H1 (cell line): ENCODE results near the gene LRRIQ4. TPM values are rescaled to one million over a fixed set of nuclear protein-coding genes. Genes with fewer than 3 reads are reported as not detected.

Experiments
- CTCF ChIA-PET: fragments of 300-600 bp; sonication (Branson Sonifier 250); formaldehyde crosslinking; loops from one replicate; lab custom pipeline; 2021; ENCODE audit not compliant: partially characterized antibody; lab: Charles Lee
- POLR2A ChIA-PET: fragments of 300-600 bp; sonication (Branson Sonifier 250); formaldehyde crosslinking; loops from one replicate; lab custom pipeline; 2021; ENCODE audit warnings: inconsistent platforms; ENCODE audit not compliant: partially characterized antibody; lab: Charles Lee
- DNase-seq, 2 experiments: peaks; one replicate each; pipeline versions ENCODE4 v3.0.0 to v3.0.0-alpha.2; 2010 to 2022; ENCODE audit warnings: low spot score in 2 of 2, low read depth in 1 of 2, mixed read lengths in 1 of 2
- FAIRE-seq: peaks from 2 replicates; lab custom pipeline; 2011; peaks lifted over from hg19 to GRCh38; lab: Jason Lieb, UNC
- H2AFZ ChIP-seq: 2 replicates; pipeline ENCODE4 v1.8.1; 2012; ENCODE audit warnings: low read length, inconsistent platforms
- H2AK5ac ChIP-seq: 2 replicates; pipeline ENCODE4 v1.6.1; 2013; ENCODE audit warnings: low read depth, low read length
- H2BK120ac ChIP-seq: replicated peaks from 2 replicates; pipeline ENCODE3; 2013; ENCODE audit warnings: low read depth, low read length, inconsistent platforms
- H2BK12ac ChIP-seq: 2 replicates; pipeline ENCODE4 v1.6.1; 2013; ENCODE audit warnings: low read depth, low read length
- H2BK15ac ChIP-seq: 2 replicates; pipeline ENCODE4 v1.6.1; 2013; ENCODE audit warnings: low read length
- H2BK20ac ChIP-seq: 2 replicates; pipeline ENCODE4 v1.6.1; 2013; ENCODE audit warnings: low read length
- H2BK5ac ChIP-seq: 2 replicates; pipeline ENCODE4 v1.6.1; 2013; ENCODE audit warnings: low read depth, low read length
- H3K14ac ChIP-seq: 2 replicates; pipeline ENCODE4 v1.6.1; 2013; ENCODE audit warnings: inconsistent platforms; ENCODE audit not compliant: insufficient read length
- H3K18ac ChIP-seq: 2 replicates; pipeline ENCODE4 v1.6.1; 2013; ENCODE audit warnings: low read length; ENCODE audit errors: extremely low read depth
- H3K23ac ChIP-seq: 2 replicates; pipeline ENCODE4 v1.6.1; 2013; ENCODE audit warnings: inconsistent platforms; ENCODE audit not compliant: insufficient read length
- H3K23me2 ChIP-seq: 2 replicates; pipeline ENCODE4 v1.6.1; 2013; ENCODE audit warnings: low read depth, low read length
- H3K27ac ChIP-seq: 2 replicates; pipeline ENCODE4 v1.6.1; 2011; ENCODE audit warnings: low read depth, low read length, inconsistent platforms
- H3K27me3 ChIP-seq, 4 experiments: replicated peaks in 1 of 4; 1 replicate in 1 of 4; 2 replicates in 3 of 4; pipeline versions ENCODE4 v1.6.1 to v1.8.1; 2011 to 2013; ENCODE audit warnings: low read length in 3 of 4, mild to moderate bottlenecking in 3 of 4, inconsistent platforms in 2 of 4, mixed read lengths in 2 of 4, moderate library complexity in 1 of 4; ENCODE audit not compliant: control insufficient read depth in 3 of 4, insufficient read depth in 3 of 4; ENCODE audit errors: extremely low read depth in 1 of 4
- H3K36me3 ChIP-seq, 4 experiments: 2 replicates each; pipeline versions ENCODE4 v1.6.1 to v1.8.1; 2011 to 2013; ENCODE audit warnings: mild to moderate bottlenecking in 4 of 4, low read length in 3 of 4, moderate library complexity in 2 of 4, control low read depth in 1 of 4, inconsistent platforms in 1 of 4; ENCODE audit not compliant: insufficient read depth in 4 of 4, control insufficient read depth in 2 of 4
- H3K4ac ChIP-seq: replicated peaks from 2 replicates; pipeline ENCODE3; 2013; ENCODE audit warnings: low read length, low read depth, mixed read lengths, inconsistent platforms; ENCODE audit not compliant: insufficient read length
- H3K4me1 ChIP-seq, 4 experiments: replicated peaks in 1 of 4; 1 replicate in 1 of 4; 2 replicates in 3 of 4; pipeline versions ENCODE4 v1.6.1 to v1.8.1; 2011 to 2013; ENCODE audit warnings: low read length in 3 of 4, inconsistent platforms in 2 of 4, mixed read lengths in 1 of 4; ENCODE audit not compliant: insufficient read depth in 4 of 4, control insufficient read depth in 3 of 4
- H3K4me2 ChIP-seq, 2 experiments: 2 replicates each; pipeline versions ENCODE4 v1.6.1 to v1.8.1; 2011 to 2013; ENCODE audit warnings: low read depth in 2 of 2, low read length in 2 of 2, control low read depth in 1 of 2, inconsistent platforms in 1 of 2, mild to moderate bottlenecking in 1 of 2; ENCODE audit not compliant: insufficient read depth in 1 of 2
- H3K4me3 ChIP-seq, 4 experiments: fragments of 200-600, 300-600 bp in 1 of 4; sonication (generic), shearing (Covaris generic), sonication (Bioruptor Twin) in 1 of 4; 2 replicates each; pipeline versions ENCODE4 v1.5.1 to v1.8.1; 2011 to 2016; ENCODE audit warnings: low read length in 4 of 4, low read depth in 3 of 4, control low read depth in 2 of 4, inconsistent platforms in 2 of 4, mild to moderate bottlenecking in 2 of 4, mixed read lengths in 1 of 4, moderate library complexity in 1 of 4; ENCODE audit not compliant: insufficient read depth in 2 of 4; ENCODE audit errors: extremely low read depth in 1 of 4
- H3K56ac ChIP-seq: replicated peaks from 2 replicates; pipeline ENCODE3; 2013; ENCODE audit warnings: low read depth, mild to moderate bottlenecking, mixed read lengths, low read length, inconsistent platforms; ENCODE audit not compliant: insufficient read length
- H3K79me1 ChIP-seq: 2 replicates; pipeline ENCODE4 v1.6.1; 2013; ENCODE audit warnings: low read depth, low read length, control low read depth
- H3K79me2 ChIP-seq, 2 experiments: 2 replicates each; pipeline versions ENCODE4 v1.6.1 to v1.8.1; 2012 to 2013; ENCODE audit warnings: low read length in 2 of 2, mild to moderate bottlenecking in 2 of 2, inconsistent platforms in 1 of 2; ENCODE audit not compliant: insufficient read depth in 2 of 2, control insufficient read depth in 1 of 2
- H3K9ac ChIP-seq, 4 experiments: replicated peaks in 1 of 4; 1 replicate in 1 of 4; 2 replicates in 3 of 4; pipeline versions ENCODE4 v1.6.1 to v1.8.1; 2011 to 2013; ENCODE audit warnings: low read depth in 3 of 4, low read length in 3 of 4, control low read depth in 2 of 4, mild to moderate bottlenecking in 2 of 4, moderate library complexity in 2 of 4, inconsistent platforms in 1 of 4; ENCODE audit errors: extremely low read depth in 1 of 4
- H3K9me3 ChIP-seq, 2 experiments: 2 replicates each; pipeline versions ENCODE4 v1.6.1 to v1.8.1; 2012 to 2013; ENCODE audit warnings: mild to moderate bottlenecking in 2 of 2, moderate library complexity in 2 of 2, control low read depth in 1 of 2, inconsistent platforms in 1 of 2, low read depth in 1 of 2, low read length in 1 of 2, mixed read lengths in 1 of 2; ENCODE audit not compliant: insufficient read depth in 2 of 2
- H4K20me1 ChIP-seq, 2 experiments: replicated peaks in 1 of 2; 2 replicates each; pipeline versions ENCODE3 to v1.8.1; 2011 to 2013; ENCODE audit warnings: inconsistent platforms in 2 of 2, low read length in 2 of 2, mild to moderate bottlenecking in 1 of 2; ENCODE audit not compliant: insufficient read depth in 2 of 2, control insufficient read depth in 1 of 2
- H4K5ac ChIP-seq: 2 replicates; pipeline ENCODE4 v1.6.1; 2013; ENCODE audit warnings: low read length, low read depth, mixed read lengths, inconsistent platforms; ENCODE audit not compliant: insufficient read length
- H4K8ac ChIP-seq: 2 replicates; pipeline ENCODE4 v1.8.0; 2013; ENCODE audit warnings: mild to moderate bottlenecking, moderate library complexity, low read length, inconsistent platforms; ENCODE audit not compliant: insufficient read depth; ENCODE audit errors: extremely low read depth
- H4K91ac ChIP-seq: replicated peaks from 2 replicates; pipeline ENCODE3; 2013; ENCODE audit warnings: low read length, mixed read lengths, inconsistent platforms; ENCODE audit not compliant: insufficient read length
- ASH2L ChIP-seq: fragments of 200-600, 300-600 bp; sonication (generic); IDR thresholded peaks from one replicate; pipeline ENCODE4 v1.7.1; 2017; ENCODE audit warnings: low read length
- BACH1 ChIP-seq: IDR thresholded peaks from 2 replicates; pipeline ENCODE4 v1.6.1; 2012; ENCODE audit warnings: low read length, improper control_type of control experiment
- BRCA1 ChIP-seq: IDR thresholded peaks from 2 replicates; pipeline ENCODE4 v1.6.1; 2012; ENCODE audit warnings: low read depth, low read length, improper control_type of control experiment
- CEBPB ChIP-seq: IDR thresholded peaks from 2 replicates; pipeline ENCODE4 v1.6.1; 2012; ENCODE audit warnings: low read depth, low read length
- CTBP2 ChIP-seq: IDR thresholded peaks from 2 replicates; pipeline ENCODE4 v1.7.0; 2011; ENCODE audit warnings: borderline replicate concordance, mild to moderate bottlenecking, moderate library complexity, mixed read lengths, low read length; ENCODE audit not compliant: insufficient read depth, insufficient read length
- E2F6 ChIP-seq: IDR thresholded peaks from 2 replicates; pipeline ENCODE4 v1.6.1; 2012; ENCODE audit warnings: inconsistent platforms
- EZH2 ChIP-seq: fragments of 200-600 bp; sonication (generic); IDR thresholded peaks from 2 replicates; pipeline ENCODE4 v1.7.1; 2012; ENCODE audit warnings: low read depth, mild to moderate bottlenecking, moderate library complexity, low read length, inconsistent platforms; ENCODE audit not compliant: severe bottlenecking
- KDM4A ChIP-seq: IDR thresholded peaks from one replicate; pipeline ENCODE4 v1.7.1; 2012; ENCODE audit warnings: low read depth, mild to moderate bottlenecking, moderate library complexity, low read length, inconsistent platforms; ENCODE audit not compliant: severe bottlenecking
- POLR2A ChIP-seq, 2 experiments: IDR thresholded peaks; 1 replicate in 1 of 2; 2 replicates in 1 of 2; pipeline ENCODE4 v1.6.1; 2011; ENCODE audit warnings: low read depth in 2 of 2, low read length in 2 of 2, mild to moderate bottlenecking in 2 of 2; ENCODE audit errors: control extremely low read depth in 1 of 2
- POLR2AphosphoS5 ChIP-seq: IDR thresholded peaks from 2 replicates; pipeline ENCODE4 v1.6.1; 2011; ENCODE audit warnings: low read depth, low read length
- RNF2 ChIP-seq: fragments of 200-900, 300-1000 bp; sonication (generic); IDR thresholded peaks from 2 replicates; pipeline ENCODE4 v1.7.1; 2016; ENCODE audit warnings: borderline replicate concordance, low read depth, mild to moderate bottlenecking, antibody characterized with exemption, low read length; ENCODE audit not compliant: poor library complexity, severe bottlenecking; ENCODE audit errors: missing control alignments
- SP1 ChIP-seq: IDR thresholded peaks from 2 replicates; pipeline ENCODE4 v1.6.1; 2011; ENCODE audit warnings: low read depth, low read length
- SP4 ChIP-seq: IDR thresholded peaks from 2 replicates; pipeline ENCODE4 v1.6.1; 2012; ENCODE audit warnings: low read length, inconsistent platforms
- TBP ChIP-seq: IDR thresholded peaks from 2 replicates; pipeline ENCODE4 v1.6.1; 2011; ENCODE audit warnings: low read depth, low read length, improper control_type of control experiment
- polyA plus RNA-seq, 7 experiments: library from polyadenylated mRNA; depleted of rRNA in 3 of 7; stranded (reverse) in 5 of 7; unstranded in 2 of 7; fragments of >200 nt in 5 of 7; fragments of 200-250 nt in 2 of 7; gene quantifications; 1 replicate in 5 of 7; 2 replicates in 1 of 7; 4 replicates in 1 of 7; pipeline versions ENCODE4 v1.2.1 to v1.2.3, GENCODE V29; 2011 to 2013; ENCODE audit warnings: missing spikeins in 2 of 7, mixed read lengths in 2 of 7
- total RNA-seq: library from RNA; stranded (reverse); fragmentation: NEBNext Ultra II Directional; extraction: Animal tissue kit (Norgen Biotek cat#: 25700); gene quantifications from 2 replicates; pipeline ENCODE4 v1.2.1, GENCODE V29; 2021

The LRRIQ4 gene
- total and polyA plus RNA-seq, 2 of the 8 experiments (the other 6 are each of a cell fraction or from before 2014, with no cell fraction given): 0.08 TPM; not detected in 1

- H3K9me3 ChIP-seq: no peaks in the 10 kb centered on the region
- no peak overlapping the region for H4K91ac ChIP-seq
- H3K9ac ChIP-seq: no peak overlapping the region
- CTCF ChIA-PET: interaction anchor here (1.0 kb wide), 1 partner anchor 11 kb away, joined by 3 read pairs; no protein-coding TSS in a partner anchor
- no peak overlapping the region for H3K18ac ChIP-seq
- no peak overlapping the region for H2BK12ac ChIP-seq
- H4K20me1 ChIP-seq: no peaks in the 10 kb centered on the region
- H3K4me2 ChIP-seq: no peak overlapping the region
- H2BK20ac ChIP-seq: no peak overlapping the region
- POLR2A ChIA-PET: interaction anchor here (1.1 to 1.6 kb wide), 6 partner anchors 11 to 177 kb away, joined by 3 to 5 read pairs (median 4); no protein-coding TSS in a partner anchor
- no peak overlapping the region for H4K5ac ChIP-seq
- no peak overlapping the region for H2BK5ac ChIP-seq
- H2AK5ac ChIP-seq: no peak overlapping the region
- no peak overlapping the region for H3K4me3 ChIP-seq
- H2BK15ac ChIP-seq: no peak overlapping the region
- no peak overlapping the region for H3K4ac ChIP-seq
- FAIRE-seq (no peak), DNase-seq (no peak)
- peaks cover 0 to 43% (median 18%) of the 10 kb centered on the region in 4 experiments; a peak in 4 of 8 replicates for H3K36me3 ChIP-seq
- H3K79me2 ChIP-seq: no peaks in the 10 kb centered on the region
- no peaks in the 10 kb centered on the region for H3K23me2 ChIP-seq
- H2BK120ac ChIP-seq: no peak overlapping the region
- H3K14ac ChIP-seq: no peak overlapping the region
- H3K4me1 ChIP-seq: no peaks in the 10 kb centered on the region
- no peak overlapping the region for H3K56ac ChIP-seq
- H3K27ac ChIP-seq: no peak overlapping the region
- no peak overlapping the region for H4K8ac ChIP-seq
- TF ChIP-seq CTBP2 (no peak), CEBPB (no peak), SP1 (no peak), TBP (no peak), ASH2L (no peak), POLR2AphosphoS5 (no peak), BRCA1 (no peak), SP4 (no peak), E2F6 (no peak), EZH2 (no peak), RNF2 (no peak), KDM4A (no peak), BACH1 (no peak), POLR2A (IDR thresholded peaks at IDR 0.05; ENCODE audit: control extremely low read depth in 1 of 2, low read depth in 2 of 2, low read length in 2 of 2) (no peak)
- no peaks in the 10 kb centered on the region for H3K79me1 ChIP-seq
- no peak overlapping the region for H3K23ac ChIP-seq
- H2AFZ ChIP-seq: no peak overlapping the region
- H3K27me3 ChIP-seq: no peaks in the 10 kb centered on the region
These were observed 22.5 kb upstream of the LRRIQ4 start for GRCh38 chr3:169790219-169790618.
